Colonic mucosa (tissue), 4 donors: Measurements from ENCODE around the gene ANKH. TPM values are rescaled to one million over a fixed set of nuclear protein-coding genes. Genes with fewer than 3 reads are reported as not detected.

Source experiments
- DNase-seq: peaks from one replicate; pipeline ENCODE4 v3.0.0-alpha.2; 2020
- H3K27ac ChIP-seq: fragments of 200-600 bp; one replicate; pipeline ENCODE4 v1.8.0; 2021
- H3K27me3 ChIP-seq: fragments of 200-600 bp; one replicate; pipeline ENCODE4 v1.8.0; 2021
- H3K36me3 ChIP-seq: fragments of 200-600 bp; one replicate; pipeline ENCODE4 v1.8.0; 2021
- H3K4me1 ChIP-seq: fragments of 200-600 bp; one replicate; pipeline ENCODE4 v1.8.0; 2021; ENCODE audit warnings: mild to moderate bottlenecking
- H3K4me3 ChIP-seq: fragments of 200-600 bp; one replicate; pipeline ENCODE4 v1.8.0; 2021
- H3K9ac ChIP-seq, 2 donors: one replicate each; pipeline ENCODE4 v1.7.0; 2013; ENCODE audit warnings: control low read depth in 2 of 2, low read depth in 2 of 2, low read length in 2 of 2
- H3K9me3 ChIP-seq: fragments of 200-600 bp; one replicate; pipeline ENCODE4 v1.8.0; 2021
- intact Hi-C: fragments of 100-400 bp; cut with DNase I; formaldehyde crosslinking; loops from one replicate; pipeline ENCODE4 v1.14.1; 2022
- total RNA-seq, 2 donors: library from RNA; stranded (reverse); fragmentation: NEBNext Ultra II Directional in 1 of 2; extraction: Animal tissue kit (Norgen Biotek cat#: 25700) in 1 of 2; gene quantifications; one replicate each; pipeline ENCODE4 v1.2.1, GENCODE V29; 2021
- TF ChIP-seq, protein P1 (sequence below): fragments of 200-600 bp; IDR thresholded peaks from one replicate; pipeline ENCODE4 v1.8.0; 2022; ENCODE audit warnings: antibody characterized with exemption, mild to moderate bottlenecking
- donor health status: healthy.
- donor health status: DM: no; HTN: no; CAD: no.
- donor health status: DM: no; HTN: no; CAD: no.

ANKH gene
- total RNA-seq, 2 donors from 2014 or later = 81.8 to 103 TPM

DNA sequence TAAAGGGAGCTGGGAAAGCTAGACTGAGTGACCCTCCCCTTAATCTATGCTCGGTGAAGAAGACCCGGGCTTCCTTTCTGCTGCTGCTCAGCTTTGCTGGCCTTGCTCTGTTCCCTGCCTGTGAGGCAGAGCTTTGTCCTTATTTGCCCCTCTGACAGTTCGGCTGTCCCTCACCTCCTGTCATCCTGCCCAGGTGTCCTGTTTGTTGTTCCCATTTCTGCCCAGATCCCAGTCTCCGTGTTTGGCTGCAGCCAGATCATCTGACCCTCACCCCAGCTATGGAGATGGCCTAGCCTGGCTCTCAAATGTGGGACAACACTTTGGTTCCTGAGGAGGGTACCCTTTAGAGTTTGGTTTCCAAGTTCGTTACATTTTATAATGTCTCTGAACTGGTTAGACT is 186.8 kb downstream of the ANKH start:
- H3K27me3 ChIP-seq = no peaks in the 10 kb centered on the region
- H3K36me3 ChIP-seq = peaks cover 15% of the 10 kb centered on the region
- H3K9me3 ChIP-seq = no peaks in the 10 kb centered on the region
- no peak overlapping the region for H3K27ac ChIP-seq
- no peaks in the 10 kb centered on the region for H3K4me1 ChIP-seq
- intact Hi-C loops = loop anchor here (5.0 to 10.0 kb wide), 2 partner anchors 43 to 330 kb away; no protein-coding TSS in a partner anchor
- no peak for DNase-seq
- TF ChIP-seq, protein P1, sequence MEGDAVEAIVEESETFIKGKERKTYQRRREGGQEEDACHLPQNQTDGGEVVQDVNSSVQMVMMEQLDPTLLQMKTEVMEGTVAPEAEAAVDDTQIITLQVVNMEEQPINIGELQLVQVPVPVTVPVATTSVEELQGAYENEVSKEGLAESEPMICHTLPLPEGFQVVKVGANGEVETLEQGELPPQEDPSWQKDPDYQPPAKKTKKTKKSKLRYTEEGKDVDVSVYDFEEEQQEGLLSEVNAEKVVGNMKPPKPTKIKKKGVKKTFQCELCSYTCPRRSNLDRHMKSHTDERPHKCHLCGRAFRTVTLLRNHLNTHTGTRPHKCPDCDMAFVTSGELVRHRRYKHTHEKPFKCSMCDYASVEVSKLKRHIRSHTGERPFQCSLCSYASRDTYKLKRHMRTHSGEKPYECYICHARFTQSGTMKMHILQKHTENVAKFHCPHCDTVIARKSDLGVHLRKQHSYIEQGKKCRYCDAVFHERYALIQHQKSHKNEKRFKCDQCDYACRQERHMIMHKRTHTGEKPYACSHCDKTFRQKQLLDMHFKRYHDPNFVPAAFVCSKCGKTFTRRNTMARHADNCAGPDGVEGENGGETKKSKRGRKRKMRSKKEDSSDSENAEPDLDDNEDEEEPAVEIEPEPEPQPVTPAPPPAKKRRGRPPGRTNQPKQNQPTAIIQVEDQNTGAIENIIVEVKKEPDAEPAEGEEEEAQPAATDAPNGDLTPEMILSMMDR = no peak
- H3K4me3 ChIP-seq = no peak overlapping the region
- no peak overlapping the region for H3K9ac ChIP-seq

DNA sequence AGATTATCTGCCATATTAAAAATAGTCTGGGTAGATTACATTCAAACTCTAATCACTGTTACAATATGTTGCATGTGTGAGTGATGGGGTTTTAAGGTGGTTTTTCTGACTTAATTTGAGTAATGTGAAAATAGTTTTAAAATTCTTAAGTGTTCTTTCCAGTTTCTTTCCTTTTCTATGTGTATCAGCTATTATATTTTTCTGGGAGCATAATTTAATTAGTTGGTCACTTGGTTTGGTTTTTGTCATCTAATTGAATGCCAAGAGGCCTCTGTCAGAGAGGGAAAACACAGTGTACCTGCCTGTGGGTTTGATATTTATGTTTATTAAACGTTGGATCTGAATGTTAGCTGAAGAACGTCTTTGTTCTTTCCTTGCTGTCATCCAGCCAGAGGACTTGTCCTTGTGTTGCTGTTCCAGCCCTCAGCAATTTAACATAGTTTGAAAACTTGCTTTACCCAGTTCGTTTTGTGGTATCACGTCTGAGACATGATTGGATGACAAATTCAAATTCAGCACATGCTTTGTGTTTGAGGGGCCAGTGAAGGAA is 187.6 kb downstream of the ANKH start:
- Histone ChIP-seq H3K27me3 (no peaks in the 10 kb centered on the region), H3K9me3 (no peaks in the 10 kb centered on the region), H3K4me1 (no peaks in the 10 kb centered on the region), H3K9ac (no peak overlapping the region), H3K27ac (no peak overlapping the region), H3K4me3 (no peak overlapping the region), H3K36me3 (peaks cover 11% of the 10 kb centered on the region)
- TF ChIP-seq, protein P1 = no peak
- intact Hi-C loops = loop anchor here (10.0 kb wide), 1 partner anchor 331 kb away; no protein-coding TSS in a partner anchor
- DNase-seq = no peak

DNA sequence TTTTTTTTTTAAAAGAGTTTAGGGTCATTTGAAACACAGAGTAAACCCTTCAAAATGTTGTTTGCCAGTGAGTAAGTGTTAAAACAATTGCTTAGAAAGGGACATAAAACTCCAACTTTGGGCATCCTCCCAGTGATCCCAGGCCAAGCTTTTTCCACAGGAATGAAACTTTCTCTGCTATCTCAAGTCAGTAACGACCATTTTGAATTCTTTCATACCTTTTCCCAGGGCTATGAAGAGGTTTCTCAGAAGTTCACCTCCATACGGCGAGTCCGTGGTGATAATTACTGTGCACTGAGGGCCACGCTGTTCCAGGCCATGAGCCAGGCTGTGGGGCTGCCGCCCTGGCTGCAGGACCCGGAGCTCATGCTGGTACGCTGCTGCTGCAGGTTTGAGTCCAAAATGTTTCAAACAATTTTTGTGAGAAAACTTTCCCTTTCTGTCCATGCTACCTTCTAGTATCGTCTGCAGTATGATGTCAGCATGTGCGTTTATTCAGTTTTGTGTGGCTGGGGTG is 190.3 kb downstream of the ANKH start:
- Histone ChIP-seq H3K4me1 (peaks cover 2% of the 10 kb centered on the region), H3K27ac (no peak overlapping the region), H3K4me3 (no peak overlapping the region), H3K9me3 (no peaks in the 10 kb centered on the region), H3K36me3 (peaks cover 7% of the 10 kb centered on the region), H3K9ac (no peak overlapping the region), H3K27me3 (no peaks in the 10 kb centered on the region)
- TF ChIP-seq, protein P1 = no peak
- intact Hi-C loops = loop anchor here (10.0 kb wide), 1 partner anchor 334 kb away; no protein-coding TSS in a partner anchor
- no peak for DNase-seq

DNA sequence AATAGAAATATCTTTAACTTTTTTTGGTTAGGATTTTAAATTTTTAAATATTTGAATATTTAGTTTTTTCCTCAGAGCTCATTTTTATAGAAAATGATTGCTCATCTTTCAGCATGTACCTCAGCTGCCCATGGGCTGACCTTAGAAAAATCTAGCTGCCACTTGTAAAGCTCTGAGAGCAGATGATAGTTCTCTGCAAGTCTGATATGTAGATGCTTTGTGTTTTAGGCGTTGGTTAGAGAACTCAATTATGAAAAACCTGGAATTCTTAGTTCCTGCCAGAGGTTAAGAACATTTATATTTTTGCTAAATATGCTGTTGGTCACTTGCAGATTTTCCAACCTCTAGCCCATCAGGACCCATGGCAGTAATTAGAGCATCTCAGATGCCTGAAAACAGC is 192.0 kb downstream of the ANKH start:
- Histone ChIP-seq H3K9me3 (no peaks in the 10 kb centered on the region), H3K27me3 (no peaks in the 10 kb centered on the region), H3K4me3 (no peak overlapping the region), H3K4me1 (peaks cover 3% of the 10 kb centered on the region), H3K36me3 (peaks cover 7% of the 10 kb centered on the region), H3K27ac (no peak overlapping the region), H3K9ac (no peak overlapping the region)
- no peak for DNase-seq
- intact Hi-C loops = no loop called here
- TF ChIP-seq, protein P1 = no peak

DNA sequence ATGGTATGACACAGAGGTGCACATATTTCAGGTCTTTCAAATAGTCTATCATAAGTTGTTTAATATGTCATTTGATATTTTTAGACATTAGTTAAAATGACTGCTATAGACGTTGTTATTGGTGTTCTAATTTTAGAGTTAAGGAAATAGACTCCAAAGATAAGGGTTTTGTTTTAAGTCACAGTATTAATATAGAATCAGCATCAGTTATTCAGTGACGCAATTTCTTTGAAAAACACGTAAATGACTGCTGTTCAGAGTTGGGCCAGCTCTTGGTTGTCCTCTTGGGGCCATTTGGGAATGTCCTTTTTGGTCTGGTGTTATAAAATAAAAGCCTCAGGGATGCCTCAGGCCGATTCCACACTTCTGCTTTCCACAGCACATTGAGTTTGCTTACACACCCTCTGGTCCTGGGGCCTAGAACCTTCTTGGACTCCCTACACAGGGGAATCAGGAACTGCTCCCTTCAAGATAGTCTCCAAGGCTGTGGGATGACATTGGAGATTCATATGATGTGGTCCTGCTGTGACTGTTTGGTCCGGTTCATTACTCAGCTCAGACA is 192.7 kb downstream of the ANKH start:
- peaks cover 3% of the 10 kb centered on the region for H3K4me1 ChIP-seq
- H3K9ac ChIP-seq = no peak overlapping the region
- intact Hi-C loops = no loop called here
- TF ChIP-seq, protein P1 = no peak
- peaks cover 7% of the 10 kb centered on the region for H3K36me3 ChIP-seq
- no peak overlapping the region for H3K27ac ChIP-seq
- DNase-seq = no peak
- H3K27me3 ChIP-seq = no peaks in the 10 kb centered on the region
- H3K9me3 ChIP-seq = no peaks in the 10 kb centered on the region
- H3K4me3 ChIP-seq = no peak overlapping the region
